HL-60/S4 treated with retinoic acid at 250 ng/mL for 4 days and 3 days (cell line): ENCODE data around the gene ENTPD6.
"Not testable (repeated sequence)": the region's sequence is repeated elsewhere in the genome, so short reads cannot be mapped to it uniquely, and the experiment has no call there.

Experiments used
- in situ Hi-C: fragments of 300-500 bp; cut with MboI; formaldehyde crosslinking; loops from 2 replicates; pipeline ENCODE4 v1.7.0; 2022; ENCODE audit warnings: low sequenced_read_pairs

Gene ENTPD6

GRCh38 chr20:25252686-25253421 lies 57.3 kb downstream of the ENTPD6 start:
- in situ Hi-C loops: no loop called here

- in situ Hi-C loops: no loop called here
Observed at GRCh38 chr20:25253606-25254275, 58.2 kb downstream of the ENTPD6 start.

GRCh38 chr20:25254571-25254970 lies 59.1 kb downstream of the ENTPD6 start:
- in situ Hi-C loops: no loop called here

GRCh38 chr20:25254986-25255680 lies 59.6 kb downstream of the ENTPD6 start:
- in situ Hi-C loops: no loop called here

GRCh38 chr20:25256226-25256859 lies 60.8 kb downstream of the ENTPD6 start:
- in situ Hi-C loops: no loop called here

- in situ Hi-C loops: no loop called here
Observed at GRCh38 chr20:25257130-25257529, 61.6 kb downstream of the ENTPD6 start.

GRCh38 chr20:25257756-25258475 lies 62.4 kb downstream of the ENTPD6 start:
- in situ Hi-C loops: no loop called here

- in situ Hi-C loops: no loop called here
Observed at GRCh38 chr20:25258476-25258805, 62.9 kb downstream of the ENTPD6 start.

GRCh38 chr20:25258828-25259227 lies 63.3 kb downstream of the ENTPD6 start:
- in situ Hi-C loops: no loop called here

GRCh38 chr20:25259358-25259757 lies 63.8 kb downstream of the ENTPD6 start:
- in situ Hi-C loops: no loop called here

- in situ Hi-C loops: no loop called here
Observed at GRCh38 chr20:25259788-25260254, 64.3 kb downstream of the ENTPD6 start.

GRCh38 chr20:25260770-25261437 lies 65.4 kb downstream of the ENTPD6 start:
- in situ Hi-C loops: not testable (repeated sequence)

GRCh38 chr20:25269057-25269832 lies 73.7 kb downstream of the ENTPD6 start:
- in situ Hi-C loops: no loop called here

GRCh38 chr20:25269833-25270170 lies 74.3 kb downstream of the ENTPD6 start:
- in situ Hi-C loops: no loop called here

- in situ Hi-C loops: no loop called here
Observed at GRCh38 chr20:25270829-25271251, 75.3 kb downstream of the ENTPD6 start.

- in situ Hi-C loops: no loop called here
Observed at GRCh38 chr20:25271486-25272222, 76.1 kb downstream of the ENTPD6 start.

- in situ Hi-C loops: no loop called here
Observed at GRCh38 chr20:25272223-25273000, 76.9 kb downstream of the ENTPD6 start.

GRCh38 chr20:25273046-25273445 lies 77.5 kb downstream of the ENTPD6 start:
- in situ Hi-C loops: no loop called here
